ENCODE data around the gene LSR. TPM values are rescaled to one million over a fixed set of nuclear protein-coding genes. Genes with fewer than 3 reads are reported as not detected.

LSR gene
- total RNA-seq, 1 donor from 2014 or later: 78.5 TPM

- Mint-ChIP-seq H3K36me3 (no peaks in the 10 kb centered on the region), H3K27me3 (peaks cover 25% of the 10 kb centered on the region), H3K9me3 (no peaks in the 10 kb centered on the region), H3K4me1 (ENCODE audit: unreplicated experiment) (no peaks in the 10 kb centered on the region), H3K4me3 (no peak overlapping the region), H3K27ac (no peak overlapping the region)
- no peak for TF ChIP-seq CTCF (conservative IDR thresholded peaks at IDR 0.05)
- no peak for DNase-seq (ENCODE audit: extremely low spot score, unreplicated experiment)
These were observed 8.5 kb upstream of the LSR start for GRCh38 chr19:35240327-35240726.

GRCh38 chr19:35241417-35241816, 7.4 kb upstream of the LSR start:
- H3K27ac Mint-ChIP-seq: no peak overlapping the region
- peaks cover 33% of the 10 kb centered on the region for H3K27me3 Mint-ChIP-seq
- no peaks in the 10 kb centered on the region for H3K9me3 Mint-ChIP-seq
- TF ChIP-seq CTCF (conservative IDR thresholded peaks at IDR 0.05): no peak
- no peak overlapping the region for H3K4me3 Mint-ChIP-seq
- DNase-seq (ENCODE audit: extremely low spot score, unreplicated experiment): no peak
- H3K4me1 Mint-ChIP-seq (ENCODE audit: unreplicated experiment): no peaks in the 10 kb centered on the region
- no peaks in the 10 kb centered on the region for H3K36me3 Mint-ChIP-seq

- TF ChIP-seq CTCF (conservative IDR thresholded peaks at IDR 0.05): no peak
- H3K4me3 Mint-ChIP-seq: peak overlapping the region; percentile 61
- peaks cover 65% of the 10 kb centered on the region for H3K27me3 Mint-ChIP-seq
- H3K4me1 Mint-ChIP-seq (ENCODE audit: unreplicated experiment): peaks cover 13% of the 10 kb centered on the region
- peak overlapping the region; percentile 98 for H3K27ac Mint-ChIP-seq
- no peaks in the 10 kb centered on the region for H3K36me3 Mint-ChIP-seq
- H3K9me3 Mint-ChIP-seq: no peaks in the 10 kb centered on the region
- no peak for DNase-seq (ENCODE audit: extremely low spot score, unreplicated experiment)
These were observed 2.2 kb upstream of the LSR start for GRCh38 chr19:35246466-35247092.

GRCh38 chr19:35247526-35248309, 1.1 kb upstream of the LSR start:
- Mint-ChIP-seq H3K9me3 (no peaks in the 10 kb centered on the region), H3K27ac (peak overlapping the region; percentile 98), H3K27me3 (peaks cover 65% of the 10 kb centered on the region), H3K4me1 (ENCODE audit: unreplicated experiment) (peaks cover 13% of the 10 kb centered on the region), H3K4me3 (peak overlapping the region; percentile 97), H3K36me3 (no peaks in the 10 kb centered on the region)
- peak; percentile 59 for TF ChIP-seq CTCF (conservative IDR thresholded peaks at IDR 0.05)
- DNase-seq (ENCODE audit: extremely low spot score, unreplicated experiment): peak; percentile 88

GRCh38 chr19:35249146-35249847, 495 bp downstream of the LSR start:
- Mint-ChIP-seq H3K4me3 (peak overlapping the region; percentile 97), H3K36me3 (no peaks in the 10 kb centered on the region), H3K27ac (peak overlapping the region; percentile 98), H3K4me1 (ENCODE audit: unreplicated experiment) (peaks cover 13% of the 10 kb centered on the region), H3K27me3 (peaks cover 55% of the 10 kb centered on the region), H3K9me3 (no peaks in the 10 kb centered on the region)
- no peak for TF ChIP-seq CTCF (conservative IDR thresholded peaks at IDR 0.05)
- DNase-seq (ENCODE audit: extremely low spot score, unreplicated experiment): peak; percentile 64

All from type B pancreatic cell (in vitro differentiated cells).